GM12878 (cell line): ENCODE results near the gene FAM120B. TPM values are rescaled to one million over a fixed set of nuclear protein-coding genes. Genes with fewer than 3 reads are reported as not detected.

Experiments
- ATAC-seq: fragments of 200-7000 bp; cut with Tn5 transposase; 3 replicates; pipeline ENCODE4 v1.9.1; 2020; ENCODE audit warnings: mild to moderate bottlenecking, moderate library complexity
- BruUV-seq: library from RNA; stranded (reverse); fragments of 400-500 nt; replicated peaks from 2 replicates; lab custom pipeline; 2021; lab: Mats Ljungman, UMichigan
- CTCF ChIA-PET: fragments of 300-600 bp; sonication (Branson Sonifier 250); formaldehyde crosslinking; extraction: SDS; loops from one replicate; lab custom pipeline; 2021; ENCODE audit warnings: inconsistent platforms; lab: Yijun Ruan, JAX
- POLR2A ChIA-PET: fragments of 350-600 bp; formaldehyde crosslinking; extraction: SDS; loops from one replicate; lab custom pipeline; 2021; ENCODE audit warnings: inconsistent platforms; lab: Charles Lee
- RAD21 ChIA-PET: fragments of 300-600 bp; sonication (Branson Sonifier 250); formaldehyde crosslinking; loops from one replicate; lab custom pipeline; 2023; ENCODE audit warnings: antibody characterized with exemption; ENCODE audit not compliant: unreplicated experiment; lab: Charles Lee
- SMC1A ChIA-PET: fragments of 300-600 bp; sonication (Branson Sonifier 250); formaldehyde crosslinking; loops from one replicate; lab custom pipeline; 2023; ENCODE audit not compliant: unreplicated experiment, uncharacterized antibody; lab: Charles Lee
- DNase-seq: peaks from one replicate; pipeline ENCODE4 v3.0.0-alpha.2; 2011; ENCODE audit warnings: low read depth, low spot score
- FAIRE-seq: peaks from 3 replicates; lab custom pipeline; 2011; peaks lifted over from hg19 to GRCh38; lab: Jason Lieb, UNC
- H2AFZ ChIP-seq: 2 replicates; pipeline ENCODE4 v1.6.0; 2011; ENCODE audit warnings: low read depth, low read length, control low read depth; ENCODE audit not compliant: control insufficient read depth
- H3K27ac ChIP-seq: 2 replicates; pipeline ENCODE4 v1.5.1; 2011; ENCODE audit warnings: control low read depth; ENCODE audit not compliant: control insufficient read depth, insufficient read depth
- H3K27me3 ChIP-seq, 2 experiments: replicated peaks in 1 of 2; 2 replicates each; pipeline versions ENCODE4 v1.6.0 to v1.6.1; 2011; ENCODE audit warnings: low read length in 1 of 2; ENCODE audit not compliant: control insufficient read depth in 2 of 2, insufficient read depth in 2 of 2
- H3K36me3 ChIP-seq, 2 experiments: 2 replicates each; pipeline ENCODE4 v1.5.1; 2011; ENCODE audit warnings: low read length in 1 of 2; ENCODE audit not compliant: control insufficient read depth in 2 of 2, insufficient read depth in 2 of 2
- H3K4me1 ChIP-seq: 2 replicates; pipeline ENCODE4 v1.6.1; 2011; ENCODE audit warnings: mild to moderate bottlenecking, low read length, moderate library complexity, mixed read lengths; ENCODE audit not compliant: control insufficient read depth, insufficient read depth
- H3K4me2 ChIP-seq: 2 replicates; pipeline ENCODE4 v1.6.0; 2011; ENCODE audit warnings: control low read depth; ENCODE audit not compliant: control insufficient read depth, insufficient read depth
- H3K4me3 ChIP-seq: fragments of 200-600 bp; sonication (generic); 2 replicates; pipeline ENCODE4 v1.5.1; 2016
- H3K79me2 ChIP-seq: 2 replicates; pipeline ENCODE4 v1.6.0; 2011; ENCODE audit warnings: low read length; ENCODE audit not compliant: control insufficient read depth, insufficient read depth
- H3K9ac ChIP-seq: 2 replicates; pipeline ENCODE4 v1.8.0; 2011; ENCODE audit warnings: low read length, control low read depth, mixed read lengths; ENCODE audit not compliant: control insufficient read depth, insufficient read depth
- H3K9me3 ChIP-seq: replicated peaks from 3 replicates; pipeline ENCODE4 v1.5.1; 2011; ENCODE audit warnings: mild to moderate bottlenecking, low read length; ENCODE audit not compliant: control insufficient read depth, insufficient read depth
- H4K20me1 ChIP-seq: 2 replicates; pipeline ENCODE4 v1.6.0; 2011; ENCODE audit not compliant: control insufficient read depth, insufficient read depth
- ASH2L ChIP-seq: fragments of 300-600, 200-600 bp; sonication (generic); IDR thresholded peaks from 2 replicates; pipeline ENCODE4 v1.6.1; 2017; ENCODE audit warnings: low read depth, mild to moderate bottlenecking, borderline replicate concordance
- BACH1 ChIP-seq: fragments of 450-650 bp; IDR thresholded peaks from 2 replicates; pipeline ENCODE4 v1.6.1; 2017; ENCODE audit warnings: mild to moderate bottlenecking, borderline replicate concordance
- BRCA1 ChIP-seq: IDR thresholded peaks from 2 replicates; pipeline ENCODE4 v1.6.1; 2011; ENCODE audit warnings: low read depth, low read length, improper control_type of control experiment
- CBX3 ChIP-seq: fragments of 200-600 bp; sonication (generic); IDR thresholded peaks from 2 replicates; pipeline ENCODE4 v1.6.1; 2016; ENCODE audit warnings: low read depth, borderline replicate concordance
- FOXK2 ChIP-seq: fragments of 450-650 bp; IDR thresholded peaks from 2 replicates; pipeline ENCODE4 v1.6.1; 2017; ENCODE audit warnings: mild to moderate bottlenecking, moderate library complexity
- GABPA ChIP-seq: IDR thresholded peaks from 2 replicates; pipeline ENCODE4 v1.6.1; 2014; ENCODE audit warnings: antibody characterized with exemption, low read depth, mild to moderate bottlenecking, inconsistent platforms
- IKZF2 ChIP-seq, 2 experiments: fragments of 450-650 bp; IDR thresholded peaks; 2 replicates each; pipeline ENCODE4 v1.6.1; 2017; ENCODE audit warnings: mild to moderate bottlenecking in 2 of 2, moderate library complexity in 2 of 2
- JUND ChIP-seq: IDR thresholded peaks from 2 replicates; pipeline ENCODE4 v1.6.1; 2012; ENCODE audit warnings: low read depth, mild to moderate bottlenecking, low read length, improper control_type of control experiment, moderate library complexity
- MTA2 ChIP-seq: fragments of 450-650 bp; IDR thresholded peaks from 2 replicates; pipeline ENCODE4 v1.6.1; 2016; ENCODE audit warnings: low read depth, mild to moderate bottlenecking, moderate library complexity
- NR2F1 ChIP-seq: fragments of 450-650 bp; conservative IDR thresholded peaks from 2 replicates; pipeline ENCODE4 v1.6.1; 2017; ENCODE audit warnings: mild to moderate bottlenecking
- SREBF1 ChIP-seq: IDR thresholded peaks from 2 replicates; pipeline ENCODE4 v1.6.1; 2012; ENCODE audit warnings: mild to moderate bottlenecking, low read length
- SRF ChIP-seq, 2 experiments: IDR thresholded peaks; 2 replicates each; pipeline ENCODE4 v1.6.1; 2011; ENCODE audit warnings: low read depth in 2 of 2, low read length in 2 of 2, mild to moderate bottlenecking in 1 of 2, moderate library complexity in 1 of 2
- TAF1 ChIP-seq: IDR thresholded peaks from 2 replicates; pipeline ENCODE4 v1.6.1; 2011; ENCODE audit warnings: mild to moderate bottlenecking, low read depth, low read length, borderline replicate concordance
- TARDBP ChIP-seq: IDR thresholded peaks from 2 replicates; pipeline ENCODE4 v1.6.1; 2016; ENCODE audit warnings: borderline replicate concordance
- USF1 ChIP-seq: IDR thresholded peaks from 2 replicates; pipeline ENCODE4 v1.6.1; 2011; ENCODE audit warnings: borderline replicate concordance, low read depth, mild to moderate bottlenecking, moderate library complexity, mixed read lengths, low read length; ENCODE audit not compliant: insufficient read depth; ENCODE audit errors: extremely low read length
- WGBS: methylation state at CpG from one replicate; pipeline ENCODE4 v1.1.6; 2016; ENCODE audit warnings: low lambda C conversion rate; ENCODE audit not compliant: insufficient replicate concordance, insufficient coverage; ENCODE audit errors: missing lambda C conversion rate; 5-methylcytosine and 5-hydroxymethylcytosine counted together
- in situ Hi-C: fragments of 300-500 bp; cut with MboI; formaldehyde crosslinking; loops from 9 replicates; pipeline ENCODE4 v1.14.3; 2018; ENCODE audit warnings: mixed read lengths
- intact Hi-C: fragments of 100-400 bp; cut with micrococcal nuclease; formaldehyde crosslinking; loops from one replicate; pipeline ENCODE4 v1.14.2; 2022; ENCODE audit not compliant: unreplicated experiment
- polyA plus RNA-seq, 11 experiments: library from polyadenylated mRNA; depleted of rRNA in 4 of 11; unstranded in 6 of 11; stranded (reverse) in 5 of 11; fragments of >200 nt; fragmentation: Nextera tagmentation in 4 of 11; fragmentation: Illumina TruSeq in 1 of 11; extraction: Ambion mirVana in 4 of 11; extraction: Trizol in 1 of 11; gene quantifications; 1 replicate in 1 of 11; 2 replicates in 10 of 11; pipeline versions ENCODE4 v1.2.1 to v1.2.3, GENCODE V29; 2011 to 2016; ENCODE audit warnings: inconsistent platforms in 2 of 11, missing spikeins in 2 of 11, low read depth in 1 of 11
- total RNA-seq, 4 experiments: library from RNA; depleted of rRNA in 3 of 4; stranded (reverse); fragments of >200 nt in 3 of 4; fragmentation: Illumina TruSeq in 1 of 4; extraction: Trizol in 1 of 4; gene quantifications; 2 replicates each; pipeline versions ENCODE4 v1.2.1 to v1.2.3, GENCODE V29; 2013 to 2021

FAM120B gene
- total and polyA plus RNA-seq, 10 of the 15 experiments (the other 5 are each of a cell fraction or from before 2014, with no cell fraction given) = 3.3 to 21.6 (median 15.3) TPM

GRCh38 chr6:170268216-170269129 lies 38.1 kb upstream of the FAM120B start:
- no peak overlapping the region for H3K4me3 ChIP-seq
- no peak overlapping the region for H3K4me2 ChIP-seq
- DNase-seq (no peak), FAIRE-seq (no peak), ATAC-seq (no peak)
- BruUV-seq = no TSS peak
- H2AFZ ChIP-seq = no peak overlapping the region
- H3K27me3 ChIP-seq = no peaks in the 10 kb centered on the region
- no peaks in the 10 kb centered on the region for H3K36me3 ChIP-seq
- TF ChIP-seq GABPA (no peak), BRCA1 (no peak), SRF (IDR thresholded peaks at IDR 0.05; ENCODE audit: low read depth in 2 of 2, low read length in 2 of 2) (no peak), USF1 (no peak), SREBF1 (no peak), FOXK2 (no peak), JUND (no peak), ASH2L (no peak), TARDBP (no peak), NR2F1 (no peak), CBX3 (no peak), TAF1 (no peak), IKZF2 (IDR thresholded peaks at IDR 0.05) (no peak), BACH1 (no peak), MTA2 (no peak)
- POLR2A ChIA-PET = no interaction called here
- no peaks in the 10 kb centered on the region for H4K20me1 ChIP-seq
- H3K4me1 ChIP-seq = peaks cover 13% of the 10 kb centered on the region
- CTCF ChIA-PET = no interaction called here
- no peak overlapping the region for H3K9ac ChIP-seq
- no peaks in the 10 kb centered on the region for H3K79me2 ChIP-seq
- no peaks in the 10 kb centered on the region; the same call in 2 of the 3 replicates for H3K9me3 ChIP-seq
- 56% methylated on average over 20 of the region's 22 CpGs for WGBS
- intact Hi-C loops = no loop called here
- SMC1A ChIA-PET = no interaction called here
- RAD21 ChIA-PET = interaction anchor here (0.8 kb wide), 1 partner anchor 24 kb away, joined by 3 read pairs; no protein-coding TSS in a partner anchor
- H3K27ac ChIP-seq = no peak overlapping the region
- in situ Hi-C loops = no loop called here
